Measurements from ENCODE around the gene RPS24. TPM values are rescaled to one million over a fixed set of nuclear protein-coding genes. Genes with fewer than 3 reads are reported as not detected.

The RPS24 gene
- total and polyA plus RNA-seq, 3 donors from 2014 or later, result 971 to 1,548 (median 1,406) TPM

GRCh38 chr10:78038791-78039547, 5.3 kb downstream of the RPS24 start:
- no peaks in the 10 kb centered on the region for H3K9me3 ChIP-seq
- H3K4me1 ChIP-seq, result peaks cover 15% of the 10 kb centered on the region
- 73 to 85% methylated on average over 5 of the region's 5 CpGs for WGBS, 2 donors
- intact Hi-C loops (cut with DNase I; ENCODE audit: low total_unique reads), result no loop called here
- no peak for TF ChIP-seq CTCF (IDR thresholded peaks at IDR 0.05)
- TF ChIP-seq POLR2A (IDR thresholded peaks at IDR 0.05), result no peak
- DNase-seq, result no peak
- no peak overlapping the region for H3K4me3 ChIP-seq
- H3K36me3 ChIP-seq (ENCODE audit: low read depth, missing control alignments), result no peaks in the 10 kb centered on the region
- H3K27ac ChIP-seq, result no peak overlapping the region
- no peaks in the 10 kb centered on the region for H3K27me3 ChIP-seq

- TF ChIP-seq POLR2A (IDR thresholded peaks at IDR 0.05) (no peak), CTCF (IDR thresholded peaks at IDR 0.05) (no peak)
- intact Hi-C loops (cut with DNase I; ENCODE audit: low total_unique reads), result loop anchor here (10.0 kb wide), 1 partner anchor 1155 kb away; no protein-coding TSS in a partner anchor
- Histone ChIP-seq H3K27me3 (no peaks in the 10 kb centered on the region), H3K4me1 (peaks cover 10% of the 10 kb centered on the region), H3K36me3 (ENCODE audit: low read depth, missing control alignments) (no peaks in the 10 kb centered on the region), H3K9me3 (no peaks in the 10 kb centered on the region), H3K27ac (no peak overlapping the region), H3K4me3 (no peak overlapping the region)
- WGBS, 2 donors, result 78 to 83% methylated on average over 3 of the region's 3 CpGs
- DNase-seq, result no peak
Observed at GRCh38 chr10:78039743-78040142, 6.1 kb downstream of the RPS24 start.

GRCh38 chr10:78041170-78042057, 7.8 kb downstream of the RPS24 start:
- Histone ChIP-seq H3K4me1 (no peaks in the 10 kb centered on the region), H3K4me3 (no peak overlapping the region), H3K27ac (no peak overlapping the region), H3K27me3 (no peaks in the 10 kb centered on the region), H3K36me3 (ENCODE audit: low read depth, missing control alignments) (no peaks in the 10 kb centered on the region), H3K9me3 (no peaks in the 10 kb centered on the region)
- WGBS, 2 donors, result 63 to 65% methylated on average over 5 of the region's 5 CpGs
- TF ChIP-seq CTCF (IDR thresholded peaks at IDR 0.05) (no peak), POLR2A (IDR thresholded peaks at IDR 0.05) (no peak)
- intact Hi-C loops (cut with DNase I; ENCODE audit: low total_unique reads), result loop anchor here (10.0 kb wide), 1 partner anchor 1153 kb away; no protein-coding TSS in a partner anchor
- no peak for DNase-seq

- no peaks in the 10 kb centered on the region for H3K4me1 ChIP-seq
- no peaks in the 10 kb centered on the region for H3K9me3 ChIP-seq
- TF ChIP-seq POLR2A (IDR thresholded peaks at IDR 0.05) (no peak), CTCF (IDR thresholded peaks at IDR 0.05) (no peak)
- H3K4me3 ChIP-seq, result no peak overlapping the region
- WGBS, 2 donors, result 55 to 75% methylated on average over 2 of the region's 2 CpGs
- DNase-seq, result no peak
- no peaks in the 10 kb centered on the region for H3K36me3 ChIP-seq (ENCODE audit: low read depth, missing control alignments)
- no peak overlapping the region for H3K27ac ChIP-seq
- no peaks in the 10 kb centered on the region for H3K27me3 ChIP-seq
- intact Hi-C loops (cut with DNase I; ENCODE audit: low total_unique reads), result loop anchor here (10.0 kb wide), 1 partner anchor 1153 kb away; no protein-coding TSS in a partner anchor
Observed at GRCh38 chr10:78042058-78042751, 8.5 kb downstream of the RPS24 start.

Data from testis (tissue), 3 donors.